GDM1 (cell line): ENCODE data around the gene PSAPL1.

ENCODE experiments used
- DNase-seq: peaks from one replicate; lab custom pipeline; 2025; lab: John Stamatoyannopoulos, UW

The PSAPL1 gene

GRCh38 chr4:7396186-7396910, 38.4 kb downstream of the PSAPL1 start:
- no peak for DNase-seq

GRCh38 chr4:7395645-7396044, 39.1 kb downstream of the PSAPL1 start:
- DNase-seq, result no peak

GRCh38 chr4:7394681-7395451, 39.9 kb downstream of the PSAPL1 start:
- DNase-seq, result no peak

- DNase-seq, result no peak
These were observed 40.8 kb downstream of the PSAPL1 start for GRCh38 chr4:7393601-7394575.

GRCh38 chr4:7392438-7393421, 42.0 kb downstream of the PSAPL1 start:
- no peak for DNase-seq

GRCh38 chr4:7391637-7392437, 42.9 kb downstream of the PSAPL1 start:
- DNase-seq, result no peak

- DNase-seq, result no peak
These were observed 43.7 kb downstream of the PSAPL1 start for GRCh38 chr4:7390906-7391636.

GRCh38 chr4:7390336-7390735, 44.4 kb downstream of the PSAPL1 start:
- no peak for DNase-seq

- no peak for DNase-seq
These were observed 45.0 kb downstream of the PSAPL1 start for GRCh38 chr4:7389719-7390118.

- DNase-seq, result no peak
These were observed 45.5 kb downstream of the PSAPL1 start for GRCh38 chr4:7389101-7389701.

GRCh38 chr4:7388627-7389026, 46.1 kb downstream of the PSAPL1 start:
- no peak for DNase-seq

GRCh38 chr4:7387925-7388324, 46.8 kb downstream of the PSAPL1 start:
- DNase-seq, result no peak

GRCh38 chr4:7384929-7385890, 49.5 kb downstream of the PSAPL1 start:
- no peak for DNase-seq

GRCh38 chr4:7384003-7384928, 50.5 kb downstream of the PSAPL1 start:
- no peak for DNase-seq

GRCh38 chr4:7383266-7383665, 51.5 kb downstream of the PSAPL1 start:
- no peak for DNase-seq

- DNase-seq, result no peak
These were observed 52.1 kb downstream of the PSAPL1 start for GRCh38 chr4:7382634-7383014.
